NT2/D1 (cell line): ENCODE results near the gene RASSF1.

Experiments used
- DNase-seq: peaks from one replicate; pipeline ENCODE4 v3.0.0-alpha.2; 2011; ENCODE audit warnings: low read depth, low spot score
- H3K27me3 ChIP-seq: 2 replicates; pipeline ENCODE4 v1.6.0; 2011; ENCODE audit warnings: mild to moderate bottlenecking; ENCODE audit not compliant: insufficient read length, insufficient read depth
- H3K36me3 ChIP-seq: 2 replicates; pipeline ENCODE4 v1.6.1; 2011; ENCODE audit warnings: mild to moderate bottlenecking, low read length, mixed read lengths; ENCODE audit not compliant: insufficient read depth, insufficient read length
- H3K4me1 ChIP-seq: 2 replicates; pipeline ENCODE4 v1.5.1; 2011; ENCODE audit not compliant: insufficient read depth, insufficient read length
- H3K4me3 ChIP-seq: 2 replicates; pipeline ENCODE4 v1.5.1; 2011; ENCODE audit warnings: low read depth; ENCODE audit not compliant: insufficient read length
- H3K9ac ChIP-seq: 2 replicates; pipeline ENCODE4 v1.6.0; 2011; ENCODE audit warnings: low read depth; ENCODE audit not compliant: insufficient read length
- H3K9me3 ChIP-seq: 2 replicates; pipeline ENCODE4 v1.5.1; 2011; ENCODE audit warnings: mild to moderate bottlenecking, low read length; ENCODE audit not compliant: insufficient read depth
- SUZ12 ChIP-seq: IDR thresholded peaks from 2 replicates; pipeline ENCODE4 v1.6.1; 2011; ENCODE audit not compliant: insufficient read length, insufficient read depth; ENCODE audit errors: extremely low read depth
- YY1 ChIP-seq: IDR thresholded peaks from 2 replicates; pipeline ENCODE4 v1.6.1; 2011; ENCODE audit not compliant: insufficient read length, insufficient read depth
- ZNF274 ChIP-seq: IDR thresholded peaks from 2 replicates; pipeline ENCODE4 v1.6.1; 2011; ENCODE audit warnings: mild to moderate bottlenecking, low read depth, low read length

RASSF1 gene

DNA sequence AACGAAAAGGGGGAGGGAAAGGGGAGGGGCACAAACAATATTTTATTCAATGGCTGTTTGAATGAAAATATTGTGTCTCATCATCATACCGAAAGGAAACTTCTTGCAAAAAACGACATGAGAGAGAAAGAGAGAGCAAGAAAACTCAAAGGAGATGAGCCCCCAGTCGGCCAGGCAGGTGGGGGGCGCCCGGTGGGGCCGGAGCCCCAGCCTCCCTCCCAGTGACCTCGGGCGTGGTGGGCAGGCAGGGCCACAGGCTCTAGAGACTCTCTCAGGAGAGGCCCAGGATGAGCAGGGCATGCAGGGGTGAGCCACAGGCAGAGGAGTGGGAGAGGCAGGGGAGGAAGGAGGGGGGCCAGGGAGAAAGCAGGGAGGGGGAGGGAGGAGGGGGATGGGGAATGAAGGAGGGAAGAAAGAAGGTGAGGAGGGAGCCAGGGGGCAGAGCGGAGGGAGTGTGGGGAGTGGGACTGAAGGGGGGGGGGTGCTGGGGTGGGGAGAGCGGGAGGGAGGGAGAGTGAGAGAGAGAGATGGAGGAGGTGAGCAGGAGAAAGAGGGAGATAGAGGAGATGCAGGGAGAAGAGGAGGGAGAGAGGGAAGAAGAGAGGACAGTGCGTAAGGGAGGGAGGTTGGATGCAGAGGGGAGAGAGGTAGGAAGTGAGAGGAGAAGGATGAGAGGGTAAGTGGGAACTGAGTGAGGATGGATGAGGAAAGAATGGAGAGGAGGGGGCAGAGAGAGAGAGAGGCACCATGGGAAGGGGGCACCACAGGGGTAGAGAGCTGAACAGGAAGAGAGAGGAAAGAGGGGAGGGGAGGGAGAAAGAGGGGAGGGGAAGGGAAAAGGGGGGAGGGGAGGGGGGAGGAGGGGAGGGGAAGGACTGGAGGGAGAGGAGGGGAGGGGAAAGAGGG, 32.8 kb upstream of the RASSF1 start:
- no peaks in the 10 kb centered on the region for H3K9me3 ChIP-seq
- H3K27me3 ChIP-seq, result no peaks in the 10 kb centered on the region
- no peak for DNase-seq
- peaks cover 27% of the 10 kb centered on the region for H3K4me1 ChIP-seq
- no peaks in the 10 kb centered on the region for H3K36me3 ChIP-seq
- no peak overlapping the region for H3K4me3 ChIP-seq
- no peak for TF ChIP-seq SUZ12
- TF ChIP-seq YY1, result no peak
- no peak for TF ChIP-seq ZNF274
- no peak overlapping the region for H3K9ac ChIP-seq

DNA sequence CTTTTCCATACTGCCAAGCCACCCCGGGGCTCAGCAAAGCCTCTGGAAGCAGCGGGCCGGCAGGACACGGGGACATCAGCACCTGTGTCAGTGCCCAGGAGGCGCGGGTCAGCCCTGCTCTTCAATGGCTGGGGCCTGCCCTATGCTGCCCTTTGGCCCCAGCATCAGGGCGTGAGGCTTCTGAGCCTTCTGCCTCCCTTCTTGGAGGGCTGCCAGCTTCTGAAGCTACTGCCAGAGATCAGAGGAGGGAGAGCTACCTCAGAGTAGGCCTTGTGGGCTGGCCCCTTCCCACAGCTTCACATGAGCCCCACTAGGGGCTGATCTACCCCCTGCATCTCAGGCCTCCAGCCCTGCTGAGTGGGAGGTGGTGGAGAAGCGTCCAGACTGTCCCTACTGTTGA, 31.7 kb upstream of the RASSF1 start:
- H3K4me1 ChIP-seq, result peaks cover 23% of the 10 kb centered on the region
- H3K9me3 ChIP-seq, result no peaks in the 10 kb centered on the region
- no peaks in the 10 kb centered on the region for H3K36me3 ChIP-seq
- H3K4me3 ChIP-seq, result no peak overlapping the region
- TF ChIP-seq SUZ12 (no peak), YY1 (no peak), ZNF274 (no peak)
- no peaks in the 10 kb centered on the region for H3K27me3 ChIP-seq
- no peak overlapping the region for H3K9ac ChIP-seq
- DNase-seq, result no peak

DNA sequence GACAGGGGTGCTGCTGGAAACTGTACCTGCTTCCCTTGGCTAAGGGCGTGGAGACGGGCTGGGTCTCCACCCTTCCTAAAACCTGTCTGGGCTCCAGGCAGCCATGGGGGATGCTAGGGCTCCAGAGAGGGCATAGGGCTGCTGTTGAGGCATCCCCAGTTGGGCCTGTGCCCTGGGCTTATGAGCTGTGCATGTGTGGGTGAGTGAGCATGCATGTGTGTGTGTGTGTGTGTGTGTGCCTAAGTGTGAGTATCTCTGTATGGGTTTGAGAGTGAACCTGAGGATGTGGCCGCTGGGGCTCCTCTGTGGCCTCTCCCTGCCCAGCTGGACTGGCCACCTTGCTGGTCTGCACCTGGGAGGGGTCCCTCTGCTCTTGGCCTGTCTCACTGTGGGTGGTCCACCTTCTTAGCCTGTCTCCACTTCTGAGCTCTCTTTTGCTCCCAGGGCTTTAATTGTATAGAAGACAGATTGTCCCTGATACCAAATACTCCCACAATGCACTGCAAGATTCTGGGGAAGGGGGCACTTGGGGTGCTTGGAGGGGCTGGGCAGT, 30.6 kb upstream of the RASSF1 start:
- Histone ChIP-seq H3K4me1 (peaks cover 23% of the 10 kb centered on the region), H3K27me3 (no peaks in the 10 kb centered on the region)
- TF ChIP-seq ZNF274 (no peak), YY1 (no peak), SUZ12 (no peak)

DNA sequence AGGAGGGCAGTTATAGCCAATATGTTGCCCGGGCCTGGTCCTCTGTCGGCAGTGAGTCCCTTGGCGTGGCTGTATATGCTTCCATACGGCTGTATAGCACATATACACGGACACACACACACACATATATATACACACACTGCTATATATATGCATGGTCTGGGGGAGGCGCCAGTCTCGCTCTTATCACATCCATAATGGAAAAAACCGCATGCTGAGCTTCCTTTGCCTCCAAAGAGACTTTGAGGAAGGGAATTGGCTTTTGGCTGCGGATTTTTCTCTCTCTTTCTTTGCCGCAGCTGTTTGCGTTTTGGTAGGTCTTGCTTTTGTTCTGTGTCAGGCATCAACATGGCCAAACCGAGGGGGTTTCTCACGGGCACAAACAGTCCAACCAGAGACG, 30.0 kb upstream of the RASSF1 start:
- no peaks in the 10 kb centered on the region for H3K36me3 ChIP-seq
- no peak overlapping the region for H3K4me3 ChIP-seq
- no peak overlapping the region for H3K9ac ChIP-seq
- peaks cover 2% of the 10 kb centered on the region for H3K27me3 ChIP-seq
- no peak for DNase-seq
- H3K9me3 ChIP-seq, result no peaks in the 10 kb centered on the region
- TF ChIP-seq ZNF274, result no peak
- no peak for TF ChIP-seq SUZ12
- TF ChIP-seq YY1, result no peak
- peaks cover 26% of the 10 kb centered on the region for H3K4me1 ChIP-seq

More for the DNA sequence above, 30.6 kb upstream of the RASSF1 start:
- no peak overlapping the region for H3K9ac ChIP-seq
- H3K4me3 ChIP-seq, result no peak overlapping the region
- DNase-seq, result no peak
- H3K9me3 ChIP-seq, result no peaks in the 10 kb centered on the region
- no peaks in the 10 kb centered on the region for H3K36me3 ChIP-seq

DNA sequence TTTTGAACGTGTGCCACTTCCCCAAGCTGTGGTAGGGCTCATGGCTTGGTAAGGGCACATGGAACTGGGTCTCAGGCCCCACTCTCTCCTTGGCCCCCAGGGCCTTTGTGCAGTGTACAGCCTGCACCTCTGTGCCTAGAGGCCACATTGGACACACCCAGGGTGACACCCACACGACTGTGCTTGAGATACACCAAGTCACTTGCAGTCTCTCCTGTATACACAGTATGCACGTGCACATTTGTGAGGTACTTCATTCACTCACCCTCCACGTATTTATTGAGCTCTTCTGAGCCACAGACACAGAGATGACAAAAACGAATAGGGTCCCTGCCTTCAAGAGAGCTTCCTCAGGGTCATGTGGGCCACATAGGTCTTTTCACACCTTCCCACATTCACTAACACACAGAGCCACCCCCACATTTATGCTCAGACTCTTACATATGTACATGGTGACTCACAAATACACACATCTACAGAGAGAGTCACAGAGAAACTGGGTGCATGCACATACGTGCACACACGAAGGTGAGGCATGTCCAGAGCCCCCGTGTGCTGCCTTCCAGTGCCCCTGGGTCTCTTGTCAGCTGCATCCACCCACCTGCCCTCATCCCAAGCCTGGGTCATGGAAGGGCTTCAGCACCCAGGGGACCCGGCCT, 28.5 kb upstream of the RASSF1 start:
- DNase-seq, result no peak
- TF ChIP-seq ZNF274 (no peak), YY1 (no peak), SUZ12 (no peak)
- Histone ChIP-seq H3K27me3 (peaks cover 9% of the 10 kb centered on the region), H3K9ac (no peak overlapping the region), H3K36me3 (no peaks in the 10 kb centered on the region), H3K4me3 (no peak overlapping the region), H3K9me3 (no peaks in the 10 kb centered on the region), H3K4me1 (peaks cover 26% of the 10 kb centered on the region)

DNA sequence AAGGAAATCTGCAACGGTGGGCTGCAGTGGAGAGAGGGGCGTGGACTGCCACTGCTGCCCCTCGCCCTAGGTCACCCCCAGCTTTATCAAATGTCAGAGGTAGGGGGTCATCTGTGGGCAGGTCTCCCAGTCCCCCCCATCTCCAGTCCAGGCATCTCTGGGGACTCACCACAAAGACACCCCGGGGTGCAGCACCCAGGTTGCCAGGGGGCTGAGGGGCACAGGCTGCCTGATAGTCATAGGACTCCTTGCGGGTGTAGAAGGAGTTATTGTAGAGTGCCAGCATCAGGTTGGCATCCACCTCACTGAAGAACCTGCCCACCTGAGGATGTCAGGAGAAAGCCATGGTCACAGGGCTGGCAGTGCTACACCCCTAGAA, 25.2 kb upstream of the RASSF1 start:
- peaks cover 13% of the 10 kb centered on the region for H3K4me1 ChIP-seq
- DNase-seq, result no peak
- no peak for TF ChIP-seq ZNF274
- H3K9ac ChIP-seq, result peak overlapping the region; percentile 79
- H3K27me3 ChIP-seq, result peaks cover 18% of the 10 kb centered on the region
- H3K9me3 ChIP-seq, result no peaks in the 10 kb centered on the region
- no peak overlapping the region for H3K4me3 ChIP-seq
- H3K36me3 ChIP-seq, result no peaks in the 10 kb centered on the region
